Astrocyte (in vitro differentiated cells and primary cell): ENCODE measurements around the gene CACNG3. TPM values are rescaled to one million over a fixed set of nuclear protein-coding genes. Genes with fewer than 3 reads are reported as not detected.

ENCODE experiments used
- DNase-seq: peaks from one replicate; pipeline ENCODE4 v3.0.0-alpha.2; 2010; ENCODE audit warnings: low read depth
- FAIRE-seq: peaks from 2 replicates; lab custom pipeline; 2011; peaks lifted over from hg19 to GRCh38; lab: Jason Lieb, UNC
- H2AFZ ChIP-seq: 2 replicates; pipeline ENCODE4 v1.6.0; 2012; ENCODE audit warnings: low read depth, low read length, inconsistent platforms
- H3K27ac ChIP-seq: 2 replicates; pipeline ENCODE4 v1.5.1; 2011; ENCODE audit warnings: low read depth, low read length, inconsistent platforms
- H3K27me3 ChIP-seq: 2 replicates; pipeline ENCODE4 v1.6.0; 2011; ENCODE audit warnings: low read length, inconsistent platforms; ENCODE audit not compliant: insufficient read depth
- H3K36me3 ChIP-seq: 2 replicates; pipeline ENCODE4 v1.5.1; 2011; ENCODE audit warnings: low read length, inconsistent platforms; ENCODE audit not compliant: insufficient read depth
- H3K4me1 ChIP-seq: 2 replicates; pipeline ENCODE4 v1.5.1; 2011; ENCODE audit warnings: low read length, inconsistent platforms; ENCODE audit not compliant: insufficient read depth
- H3K4me2 ChIP-seq: 2 replicates; pipeline ENCODE4 v1.6.0; 2012; ENCODE audit warnings: low read length, inconsistent platforms
- H3K4me3 ChIP-seq: 2 replicates; pipeline ENCODE4 v1.5.1; 2011; ENCODE audit warnings: low read depth, mild to moderate bottlenecking, low read length, inconsistent platforms; ENCODE audit not compliant: insufficient read depth
- H3K79me2 ChIP-seq: 2 replicates; pipeline ENCODE4 v1.6.0; 2012; ENCODE audit warnings: mild to moderate bottlenecking, low read length, inconsistent platforms; ENCODE audit not compliant: insufficient read depth
- H3K9ac ChIP-seq: 2 replicates; pipeline ENCODE4 v1.6.0; 2012; ENCODE audit warnings: mild to moderate bottlenecking, low read length, inconsistent platforms
- H3K9me3 ChIP-seq: 2 replicates; pipeline ENCODE4 v1.5.1; 2012; ENCODE audit warnings: low read depth, mild to moderate bottlenecking, low read length, inconsistent platforms; ENCODE audit not compliant: insufficient read depth
- H4K20me1 ChIP-seq: 2 replicates; pipeline ENCODE4 v1.6.0; 2012; ENCODE audit warnings: low read length, inconsistent platforms; ENCODE audit not compliant: insufficient read depth
- H3K27ac Mint-ChIP-seq: one replicate; pipeline ENCODE4 v1.8.0; 2021; ENCODE audit warnings: mild to moderate bottlenecking, mixed read lengths; ENCODE audit not compliant: unreplicated experiment
- H3K27me3 Mint-ChIP-seq: one replicate; pipeline ENCODE4 v1.8.0; 2021; ENCODE audit warnings: low read depth, mixed read lengths; ENCODE audit not compliant: unreplicated experiment
- H3K36me3 Mint-ChIP-seq: one replicate; pipeline ENCODE4 v1.8.0; 2021; ENCODE audit warnings: low read depth, mixed read lengths; ENCODE audit not compliant: unreplicated experiment
- H3K4me1 Mint-ChIP-seq: one replicate; pipeline ENCODE4 v1.8.0; 2021; ENCODE audit warnings: low read depth, mixed read lengths; ENCODE audit not compliant: unreplicated experiment
- H3K4me3 Mint-ChIP-seq: one replicate; pipeline ENCODE4 v1.8.0; 2021; ENCODE audit warnings: mild to moderate bottlenecking, moderate library complexity, mixed read lengths; ENCODE audit not compliant: unreplicated experiment
- H3K9me3 Mint-ChIP-seq: one replicate; pipeline ENCODE4 v1.8.0; 2021; ENCODE audit warnings: mild to moderate bottlenecking, mixed read lengths; ENCODE audit not compliant: unreplicated experiment
- EZH2 ChIP-seq: IDR thresholded peaks from 2 replicates; pipeline ENCODE4 v1.6.1; 2012; ENCODE audit warnings: mild to moderate bottlenecking, low read length, inconsistent platforms; ENCODE audit not compliant: insufficient read depth
- total RNA-seq: library from RNA; stranded (reverse); gene quantifications from 2 replicates; pipeline ENCODE4 v1.2.1, GENCODE V29; 2021
- TF ChIP-seq, protein P1 (sequence below): IDR thresholded peaks from 2 replicates; pipeline ENCODE4 v1.5.1; 2011; ENCODE audit warnings: low read depth, mild to moderate bottlenecking, inconsistent platforms, low read length, moderate library complexity; ENCODE audit not compliant: insufficient read depth

Gene CACNG3
- total RNA-seq, 1 donor from 2014 or later, result not detected

DNA sequence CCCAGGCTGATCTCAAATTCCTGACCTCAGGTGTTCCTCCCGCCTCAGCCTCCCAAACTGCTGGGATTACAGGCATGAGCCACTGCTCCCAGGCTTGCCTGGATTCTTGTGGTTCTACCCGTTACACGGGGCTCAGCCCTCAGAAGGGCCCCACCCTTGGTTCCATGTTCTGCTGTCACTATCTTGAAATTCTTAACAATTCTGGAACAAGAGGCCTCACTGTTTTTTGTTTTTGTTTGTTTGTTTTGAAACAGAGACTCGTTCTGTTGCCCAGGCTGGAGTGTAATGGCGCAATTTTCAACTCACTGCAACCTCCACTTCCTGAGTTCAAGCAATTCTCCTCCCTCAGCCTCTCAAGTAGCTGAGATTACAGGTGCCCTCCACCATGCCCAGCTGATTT lies 96.6 kb downstream of the CACNG3 start:
- H3K4me1 Mint-ChIP-seq, result peaks cover 8% of the 10 kb centered on the region
- Histone ChIP-seq H3K4me2 (no peak overlapping the region), H2AFZ (no peak overlapping the region), H4K20me1 (no peaks in the 10 kb centered on the region), H3K36me3 (no peaks in the 10 kb centered on the region), H3K4me3 (no peak overlapping the region), H3K27ac (no peak overlapping the region), H3K27me3 (no peaks in the 10 kb centered on the region), H3K79me2 (no peaks in the 10 kb centered on the region), H3K9ac (no peak overlapping the region), H3K9me3 (no peaks in the 10 kb centered on the region), H3K4me1 (no peaks in the 10 kb centered on the region)
- DNase-seq, result no peak
- TF ChIP-seq, protein P1, sequence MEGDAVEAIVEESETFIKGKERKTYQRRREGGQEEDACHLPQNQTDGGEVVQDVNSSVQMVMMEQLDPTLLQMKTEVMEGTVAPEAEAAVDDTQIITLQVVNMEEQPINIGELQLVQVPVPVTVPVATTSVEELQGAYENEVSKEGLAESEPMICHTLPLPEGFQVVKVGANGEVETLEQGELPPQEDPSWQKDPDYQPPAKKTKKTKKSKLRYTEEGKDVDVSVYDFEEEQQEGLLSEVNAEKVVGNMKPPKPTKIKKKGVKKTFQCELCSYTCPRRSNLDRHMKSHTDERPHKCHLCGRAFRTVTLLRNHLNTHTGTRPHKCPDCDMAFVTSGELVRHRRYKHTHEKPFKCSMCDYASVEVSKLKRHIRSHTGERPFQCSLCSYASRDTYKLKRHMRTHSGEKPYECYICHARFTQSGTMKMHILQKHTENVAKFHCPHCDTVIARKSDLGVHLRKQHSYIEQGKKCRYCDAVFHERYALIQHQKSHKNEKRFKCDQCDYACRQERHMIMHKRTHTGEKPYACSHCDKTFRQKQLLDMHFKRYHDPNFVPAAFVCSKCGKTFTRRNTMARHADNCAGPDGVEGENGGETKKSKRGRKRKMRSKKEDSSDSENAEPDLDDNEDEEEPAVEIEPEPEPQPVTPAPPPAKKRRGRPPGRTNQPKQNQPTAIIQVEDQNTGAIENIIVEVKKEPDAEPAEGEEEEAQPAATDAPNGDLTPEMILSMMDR, result no peak
- TF ChIP-seq EZH2, result no peak
- peaks cover 22% of the 10 kb centered on the region for H3K27me3 Mint-ChIP-seq
- H3K27ac Mint-ChIP-seq, result no peak overlapping the region
- FAIRE-seq, result no peak
- H3K4me3 Mint-ChIP-seq, result no peak overlapping the region
- H3K9me3 Mint-ChIP-seq, result peaks cover 6% of the 10 kb centered on the region
- H3K36me3 Mint-ChIP-seq, result no peaks in the 10 kb centered on the region

DNA sequence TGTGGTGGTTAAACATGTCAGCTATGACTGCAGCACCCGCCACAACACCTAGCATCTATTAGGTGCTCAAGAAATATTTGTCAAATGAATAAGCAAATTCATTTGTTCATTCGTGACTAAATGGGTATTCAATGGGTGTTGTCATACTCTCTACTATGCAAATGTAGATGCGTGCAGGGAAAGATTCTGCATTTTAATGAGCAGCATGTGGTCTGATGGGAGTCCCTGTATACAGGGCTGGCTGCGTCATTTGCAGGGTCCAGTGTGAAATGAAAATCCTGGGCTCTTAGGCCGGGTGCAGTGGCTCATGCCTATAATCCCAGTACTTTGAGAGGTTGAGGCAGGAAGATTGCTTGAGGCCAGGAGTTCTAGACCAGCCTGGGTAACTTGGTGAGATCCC lies 97.5 kb downstream of the CACNG3 start:
- Mint-ChIP-seq H3K36me3 (no peaks in the 10 kb centered on the region), H3K27me3 (peaks cover 20% of the 10 kb centered on the region), H3K27ac (no peak overlapping the region), H3K4me3 (no peak overlapping the region), H3K9me3 (peaks cover 6% of the 10 kb centered on the region), H3K4me1 (peaks cover 6% of the 10 kb centered on the region)
- no peaks in the 10 kb centered on the region for H3K4me1 ChIP-seq
- H3K4me2 ChIP-seq, result no peak overlapping the region
- H4K20me1 ChIP-seq, result no peaks in the 10 kb centered on the region
- H3K27ac ChIP-seq, result no peak overlapping the region
- H3K27me3 ChIP-seq, result no peaks in the 10 kb centered on the region
- H3K9ac ChIP-seq, result no peak overlapping the region
- TF ChIP-seq EZH2, result no peak
- TF ChIP-seq, protein P1, result no peak
- H3K9me3 ChIP-seq, result peaks cover 3% of the 10 kb centered on the region
- H3K36me3 ChIP-seq, result no peaks in the 10 kb centered on the region
- DNase-seq (no peak), FAIRE-seq (no peak)
- no peak overlapping the region for H2AFZ ChIP-seq
- H3K4me3 ChIP-seq, result no peak overlapping the region
- H3K79me2 ChIP-seq, result no peaks in the 10 kb centered on the region

DNA sequence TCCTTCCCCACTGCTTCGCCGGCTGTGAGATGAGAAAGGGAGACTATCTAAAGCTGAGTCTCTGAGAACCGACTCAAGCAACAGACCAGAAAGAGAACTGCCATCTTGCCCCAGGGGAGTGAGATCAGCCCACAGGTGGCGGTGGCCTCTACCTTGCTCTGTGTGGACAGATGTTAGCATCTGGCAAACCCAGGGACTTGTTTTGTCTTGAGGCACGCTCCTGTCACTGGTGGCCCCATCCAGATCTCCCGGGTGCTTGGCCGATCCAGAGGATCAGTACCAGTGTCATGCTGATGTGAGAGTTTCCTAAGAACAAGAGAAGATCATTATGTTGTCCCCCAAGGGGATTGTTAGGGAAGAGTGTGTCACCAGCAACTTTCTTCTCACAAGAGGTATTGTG lies 101.4 kb downstream of the CACNG3 start:
- Histone ChIP-seq H3K9ac (no peak overlapping the region), H3K27ac (no peak overlapping the region), H3K4me3 (no peak overlapping the region), H3K4me2 (no peak overlapping the region), H3K27me3 (no peaks in the 10 kb centered on the region), H2AFZ (no peak overlapping the region), H3K79me2 (no peaks in the 10 kb centered on the region), H3K4me1 (no peaks in the 10 kb centered on the region), H4K20me1 (no peaks in the 10 kb centered on the region), H3K36me3 (no peaks in the 10 kb centered on the region), H3K9me3 (peaks cover 3% of the 10 kb centered on the region)
- Mint-ChIP-seq H3K27me3 (peaks cover 30% of the 10 kb centered on the region), H3K27ac (no peak overlapping the region), H3K4me3 (no peak overlapping the region), H3K9me3 (peaks cover 4% of the 10 kb centered on the region), H3K36me3 (no peaks in the 10 kb centered on the region), H3K4me1 (no peaks in the 10 kb centered on the region)
- no peak for TF ChIP-seq EZH2
- TF ChIP-seq, protein P1, result no peak
- DNase-seq (no peak), FAIRE-seq (no peak)
